ENCODE data around the gene PCSK4.
"Not testable (repeated sequence)": the region's sequence is repeated elsewhere in the genome, so short reads cannot be mapped to it uniquely, and the experiment has no call there.

Gene PCSK4

GRCh38 chr19:1452802-1453524 lies 37.2 kb downstream of the PCSK4 start:
- DNase-seq = no peak

GRCh38 chr19:1451916-1452801 lies 38.0 kb downstream of the PCSK4 start:
- no peak for DNase-seq

- DNase-seq = no peak
Observed at GRCh38 chr19:1450735-1451731, 39.1 kb downstream of the PCSK4 start.

- no peak for DNase-seq
Observed at GRCh38 chr19:1449467-1450442, 40.4 kb downstream of the PCSK4 start, which contains the start of gene APC2. Gene APC2 (plus strand): TSS chr19:1450121. CDS start chr19:1453002, 2,881 bp downstream.

GRCh38 chr19:1447944-1448343 lies 42.2 kb downstream of the PCSK4 start:
- DNase-seq = no peak

- no peak for DNase-seq
Observed at GRCh38 chr19:1447504-1447903, 42.6 kb downstream of the PCSK4 start.

GRCh38 chr19:1446713-1447481 lies 43.3 kb downstream of the PCSK4 start:
- no peak for DNase-seq

- no peak for DNase-seq
Observed at GRCh38 chr19:1445932-1446712, 44.0 kb downstream of the PCSK4 start.

GRCh38 chr19:1445185-1445931 lies 44.8 kb downstream of the PCSK4 start:
- DNase-seq = no peak

- no peak for DNase-seq
Observed at GRCh38 chr19:1441677-1442438, 48.3 kb downstream of the PCSK4 start.

- no peak for DNase-seq
Observed at GRCh38 chr19:1441022-1441426, 49.1 kb downstream of the PCSK4 start.

GRCh38 chr19:1440418-1440801 lies 49.7 kb downstream of the PCSK4 start:
- DNase-seq = no peak

- DNase-seq = not testable (repeated sequence)
Observed at GRCh38 chr19:1439525-1440417, 50.4 kb downstream of the PCSK4 start.

GRCh38 chr19:1438933-1439354 lies 51.2 kb downstream of the PCSK4 start:
- DNase-seq = no peak

- DNase-seq = no peak
Observed at GRCh38 chr19:1438035-1438932, 51.9 kb downstream of the PCSK4 start, which contains the start of gene RPS15. Gene RPS15 (plus strand): TSS chr19:1438396. CDS start chr19:1438426, 30 bp downstream.

GRCh38 chr19:1437609-1438008 lies 52.5 kb downstream of the PCSK4 start:
- no peak for DNase-seq
